ENCODE data around the gene CDH10. TPM values are rescaled to one million over a fixed set of nuclear protein-coding genes. Genes with fewer than 3 reads are reported as not detected.

The CDH10 gene
- total RNA-seq, 2 donors from 2014 or later: 0.82 to 1.6 TPM

- WGBS, 2 experiments (ENCODE audit: insufficient coverage in 1 of 2, insufficient read length in 1 of 2): 95% methylated on average over 4 of the region's 4 CpGs; no CpG with 5 or more reads in 1 of the 2 experiments
- Histone ChIP-seq H3K9me3 (ENCODE audit: control insufficient read depth, low read length) (no peaks in the 10 kb centered on the region), H3K27me3 (ENCODE audit: control insufficient read depth, insufficient read depth, low read length, poor library complexity, severe bottlenecking) (no peaks in the 10 kb centered on the region), H3K36me3 (ENCODE audit: control insufficient read depth, insufficient read depth, low read length) (no peaks in the 10 kb centered on the region), H3K4me1 (ENCODE audit: control insufficient read depth, insufficient read depth, low read length) (no peaks in the 10 kb centered on the region), H3K4me3 (ENCODE audit: low read length) (no peak overlapping the region), H3K27ac (ENCODE audit: low read depth, low read length) (no peak overlapping the region), H3K9ac (ENCODE audit: extremely low read depth, low read length, poor library complexity, severe bottlenecking) (no peak overlapping the region)
- no peak for DNase-seq
- H3K4me3 Mint-ChIP-seq: no peak overlapping the region
- no peaks in the 10 kb centered on the region for H3K9me3 Mint-ChIP-seq
- no peaks in the 10 kb centered on the region for H3K36me3 Mint-ChIP-seq (ENCODE audit: low read depth)
- no peak for TF ChIP-seq CTCF (conservative IDR thresholded peaks at IDR 0.05)
- no peaks in the 10 kb centered on the region for H3K4me1 Mint-ChIP-seq
- peaks cover 3% of the 10 kb centered on the region for H3K27me3 Mint-ChIP-seq (ENCODE audit: insufficient read depth)
- no peak overlapping the region for H3K27ac Mint-ChIP-seq
Measured at GRCh38 chr5:24615159-24615558, 29.6 kb downstream of the CDH10 start.

GRCh38 chr5:24609706-24610105, 35.1 kb downstream of the CDH10 start:
- 96% methylated on average over 9 to 14 of the region's 14 CpGs for WGBS, 2 experiments (ENCODE audit: insufficient coverage in 1 of 2, insufficient read length in 1 of 2)
- no peaks in the 10 kb centered on the region for H3K9me3 Mint-ChIP-seq
- Histone ChIP-seq H3K36me3 (ENCODE audit: control insufficient read depth, insufficient read depth, low read length) (no peaks in the 10 kb centered on the region), H3K27ac (ENCODE audit: low read depth, low read length) (no peak overlapping the region), H3K4me3 (ENCODE audit: low read length) (no peak overlapping the region), H3K4me1 (ENCODE audit: control insufficient read depth, insufficient read depth, low read length) (no peaks in the 10 kb centered on the region), H3K27me3 (ENCODE audit: control insufficient read depth, insufficient read depth, low read length, poor library complexity, severe bottlenecking) (no peaks in the 10 kb centered on the region), H3K9ac (ENCODE audit: extremely low read depth, low read length, poor library complexity, severe bottlenecking) (no peak overlapping the region), H3K9me3 (ENCODE audit: control insufficient read depth, low read length) (no peaks in the 10 kb centered on the region)
- no peak for TF ChIP-seq CTCF (conservative IDR thresholded peaks at IDR 0.05)
- no peaks in the 10 kb centered on the region for H3K4me1 Mint-ChIP-seq
- no peaks in the 10 kb centered on the region for H3K36me3 Mint-ChIP-seq (ENCODE audit: low read depth)
- H3K4me3 Mint-ChIP-seq: no peak overlapping the region
- H3K27me3 Mint-ChIP-seq (ENCODE audit: insufficient read depth): no peaks in the 10 kb centered on the region
- DNase-seq: no peak
- no peak overlapping the region for H3K27ac Mint-ChIP-seq

- Histone ChIP-seq H3K36me3 (ENCODE audit: control insufficient read depth, insufficient read depth, low read length) (no peaks in the 10 kb centered on the region), H3K9me3 (ENCODE audit: control insufficient read depth, low read length) (no peaks in the 10 kb centered on the region), H3K9ac (ENCODE audit: extremely low read depth, low read length, poor library complexity, severe bottlenecking) (no peak overlapping the region), H3K27ac (ENCODE audit: low read depth, low read length) (no peak overlapping the region), H3K27me3 (ENCODE audit: control insufficient read depth, insufficient read depth, low read length, poor library complexity, severe bottlenecking) (no peaks in the 10 kb centered on the region), H3K4me1 (ENCODE audit: control insufficient read depth, insufficient read depth, low read length) (no peaks in the 10 kb centered on the region), H3K4me3 (ENCODE audit: low read length) (no peak overlapping the region)
- DNase-seq: no peak
- 83 to 93% methylated on average over 3 of the region's 3 CpGs for WGBS, 2 experiments (ENCODE audit: insufficient coverage in 1 of 2, insufficient read length in 1 of 2)
- Mint-ChIP-seq H3K36me3 (ENCODE audit: low read depth) (no peaks in the 10 kb centered on the region), H3K9me3 (no peaks in the 10 kb centered on the region), H3K4me3 (no peak overlapping the region), H3K27ac (no peak overlapping the region), H3K4me1 (no peaks in the 10 kb centered on the region), H3K27me3 (ENCODE audit: insufficient read depth) (no peaks in the 10 kb centered on the region)
- TF ChIP-seq CTCF (conservative IDR thresholded peaks at IDR 0.05): no peak
Measured at GRCh38 chr5:24606971-24607370, 37.8 kb downstream of the CDH10 start.
